HG02610 (cell line): ENCODE measurements around the gene PSMA7.
"Not testable (repeated sequence)": the region's sequence is repeated elsewhere in the genome, so short reads cannot be mapped to it uniquely, and the experiment has no call there.

ENCODE experiments used
- ATAC-seq: cut with Tn5 transposase; IDR thresholded peaks from one replicate; pipeline ENCODE4 v1.9.1; 2021; ENCODE audit warnings: mild to moderate bottlenecking, moderate library complexity; ENCODE audit not compliant: unreplicated experiment

Gene PSMA7

DNA sequence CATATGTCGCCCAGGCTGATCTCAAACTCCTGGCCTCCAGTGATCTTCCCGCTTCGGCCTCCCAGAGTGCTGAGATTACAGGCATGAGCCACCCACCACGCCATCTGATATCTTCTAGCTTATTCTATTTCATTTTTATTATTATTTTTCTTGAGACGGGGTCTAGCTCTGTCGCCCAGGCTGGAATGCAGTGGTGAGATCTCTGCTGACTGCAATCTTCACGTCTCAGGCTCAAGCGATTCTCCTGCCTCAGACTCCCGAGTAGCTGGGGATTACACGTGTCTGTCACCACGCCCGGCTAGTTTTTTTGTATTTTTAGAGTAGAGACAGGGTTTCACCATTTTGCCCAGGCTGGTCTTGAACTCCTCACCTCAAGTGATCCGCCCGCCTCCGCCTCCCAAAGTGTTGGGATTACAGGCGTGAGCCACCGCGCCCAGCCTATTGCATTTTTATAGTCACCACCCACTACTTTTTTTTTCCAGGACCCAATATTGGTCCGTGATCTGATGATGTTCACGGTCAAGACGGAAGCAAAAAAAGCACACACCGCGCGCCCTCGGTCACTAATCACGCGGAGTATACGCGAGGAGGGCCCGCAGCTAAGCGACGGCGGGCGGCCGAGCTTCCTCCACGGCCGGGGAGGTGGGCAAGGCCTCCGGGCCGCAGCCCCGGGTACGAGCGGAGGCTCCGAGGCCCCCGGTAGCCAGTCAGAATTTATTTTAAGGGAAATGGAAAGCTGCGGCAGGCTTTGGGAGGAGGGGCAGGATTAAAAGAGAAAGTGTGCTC, 22.0 kb downstream of the PSMA7 start:
- ATAC-seq = peak; percentile 2

DNA sequence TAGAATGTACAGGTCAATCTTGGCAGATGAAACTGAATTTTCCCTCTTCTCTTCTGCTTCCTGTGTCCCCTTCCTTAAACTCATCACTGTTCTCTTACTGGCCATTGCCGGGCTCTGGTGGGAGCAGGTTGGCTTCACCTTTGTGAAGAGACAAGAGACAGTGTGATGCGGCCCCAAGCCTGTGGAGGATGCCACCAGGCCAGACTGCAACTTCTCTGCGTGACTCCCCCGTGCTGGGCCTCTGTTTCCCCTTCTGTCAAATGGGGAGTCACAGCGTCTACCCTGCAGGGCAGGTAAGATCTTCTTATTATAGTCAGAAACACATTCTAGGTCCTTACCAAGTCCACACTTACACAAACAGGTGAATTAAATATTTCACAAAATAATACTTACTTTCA, 22.8 kb downstream of the PSMA7 start:
- ATAC-seq = no peak

DNA sequence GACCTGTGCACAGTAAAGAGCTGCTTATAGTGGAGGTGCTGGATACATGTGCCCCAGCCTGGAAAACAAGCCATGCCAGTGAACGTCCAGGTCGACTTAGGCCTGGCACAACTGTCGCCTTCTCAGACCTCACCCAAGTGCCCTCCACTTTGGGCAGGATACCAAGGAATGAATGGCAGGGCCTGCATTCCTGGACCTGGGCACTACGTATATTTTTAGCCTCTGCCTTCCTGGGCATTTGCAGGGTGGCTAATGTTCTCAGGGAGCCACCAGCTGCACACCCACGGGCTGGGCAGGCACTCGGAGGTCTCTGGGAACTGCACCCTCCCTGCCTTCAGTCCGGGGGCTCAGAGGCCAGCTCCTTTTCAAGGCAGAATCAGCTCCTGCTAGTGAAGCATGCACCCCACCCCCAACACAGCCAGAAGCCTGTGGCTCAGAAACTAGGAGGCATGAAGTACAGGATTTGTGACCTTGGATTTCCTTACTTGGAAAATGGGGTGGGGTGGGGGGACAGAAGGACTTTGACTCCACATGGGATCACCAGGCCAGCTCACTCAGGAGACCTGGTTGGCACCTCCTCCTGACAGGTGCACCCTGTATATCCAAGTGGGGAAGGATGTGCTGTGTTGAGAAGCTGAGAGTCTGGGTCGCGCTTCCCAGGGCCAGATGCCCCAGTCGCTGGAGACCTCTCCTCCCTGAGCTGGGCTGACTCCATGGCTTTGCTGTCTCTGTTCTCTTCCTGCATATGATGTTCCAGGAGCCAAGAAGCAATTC, 23.4 kb downstream of the PSMA7 start:
- no peak for ATAC-seq

DNA sequence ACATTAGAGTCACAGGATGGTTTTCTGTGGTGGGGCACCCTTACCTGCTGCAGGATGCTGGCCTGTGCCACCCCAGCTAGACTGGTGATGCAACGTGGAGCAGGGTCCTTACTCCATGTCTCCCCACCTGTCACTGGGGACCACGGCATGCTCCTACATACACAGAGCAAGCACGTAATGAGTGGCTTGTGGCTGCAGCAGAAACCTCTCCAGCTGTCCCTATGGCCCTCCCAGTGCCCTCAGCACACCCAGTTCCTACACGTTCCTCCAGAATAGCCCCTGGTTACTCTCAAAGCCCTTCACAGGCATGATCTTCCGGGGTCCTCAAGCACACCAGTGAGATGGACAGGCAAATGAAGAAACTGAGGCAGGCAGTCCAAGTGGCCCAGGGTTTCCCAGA, 24.1 kb downstream of the PSMA7 start:
- ATAC-seq = no peak

DNA sequence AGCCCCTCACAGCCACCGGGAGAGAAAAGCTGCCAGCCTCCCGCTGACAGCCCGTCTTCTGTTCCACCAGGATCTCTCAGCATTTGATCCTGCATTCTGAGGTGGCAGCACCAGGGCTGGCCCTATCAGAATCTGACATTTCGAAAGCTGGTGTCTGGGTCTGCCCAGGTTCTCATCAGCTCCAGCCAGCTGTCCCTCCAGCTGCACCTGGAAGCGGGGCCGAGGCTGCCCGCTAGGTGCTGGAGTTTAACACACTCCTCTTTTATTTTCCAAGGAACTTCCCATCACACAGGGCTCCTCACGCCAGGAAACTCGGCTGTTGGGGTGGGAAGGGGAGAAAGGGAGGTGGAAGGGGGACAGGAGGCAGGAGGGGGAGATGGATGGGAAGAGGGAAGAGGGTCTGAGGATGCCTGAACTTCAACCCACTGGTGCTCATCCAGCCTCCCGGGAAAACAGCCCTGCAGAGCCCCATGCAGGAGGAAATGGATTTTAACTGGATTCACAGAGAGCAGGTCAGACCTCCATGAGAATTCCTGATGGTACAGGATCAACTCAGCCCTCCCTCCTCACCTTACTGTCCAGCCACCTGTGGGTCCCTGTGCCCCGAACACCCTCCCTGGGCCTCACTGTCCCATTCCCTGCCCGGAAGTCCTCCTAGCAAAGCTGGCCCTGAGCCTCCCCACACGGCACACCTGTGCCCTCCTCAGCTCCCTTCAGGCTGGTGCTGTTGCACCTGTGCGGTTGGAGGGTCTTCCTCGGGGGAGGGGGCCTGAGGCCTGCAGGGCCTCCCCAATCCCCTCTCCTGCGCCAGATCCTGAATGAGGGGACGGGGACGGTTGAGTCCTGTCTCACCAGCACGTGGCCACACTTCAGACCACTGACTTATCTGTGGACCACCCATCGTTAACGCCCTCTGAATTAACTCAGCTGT, 24.8 kb downstream of the PSMA7 start:
- ATAC-seq = no peak

DNA sequence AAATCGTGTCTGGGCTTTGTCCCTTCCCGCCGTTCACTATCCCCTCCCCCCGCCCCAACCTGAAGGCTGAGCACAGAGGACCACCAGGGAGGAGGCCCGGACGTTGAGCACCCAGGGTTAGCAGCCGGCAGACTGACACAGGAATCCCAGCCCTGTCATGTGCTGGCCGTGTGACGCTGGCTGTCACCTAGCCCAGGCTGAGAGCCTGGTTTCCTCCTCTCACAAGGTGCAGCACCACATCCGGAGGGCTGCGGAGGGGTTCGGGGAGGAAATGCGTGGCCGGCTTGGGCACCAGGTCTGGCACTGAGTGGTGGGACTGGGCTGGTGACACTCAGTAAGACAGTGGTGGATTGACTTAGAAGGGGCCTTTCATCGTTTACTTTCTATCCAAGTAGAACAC, 25.5 kb downstream of the PSMA7 start:
- ATAC-seq = no peak

DNA sequence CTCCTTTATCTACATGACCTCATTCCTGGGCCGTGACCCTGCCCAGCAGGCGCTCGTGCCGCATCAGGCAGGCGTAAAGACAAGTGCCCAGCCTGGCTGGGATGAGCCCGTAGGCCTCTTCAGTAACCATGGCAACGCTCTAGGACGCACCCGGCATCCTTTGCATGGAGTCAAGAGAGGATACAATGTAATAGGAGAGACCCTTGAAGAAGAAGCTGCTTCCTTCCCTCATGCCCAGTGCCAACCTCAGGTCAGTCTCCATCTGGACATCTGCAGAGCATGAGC, 25.9 kb downstream of the PSMA7 start:
- no peak for ATAC-seq

DNA sequence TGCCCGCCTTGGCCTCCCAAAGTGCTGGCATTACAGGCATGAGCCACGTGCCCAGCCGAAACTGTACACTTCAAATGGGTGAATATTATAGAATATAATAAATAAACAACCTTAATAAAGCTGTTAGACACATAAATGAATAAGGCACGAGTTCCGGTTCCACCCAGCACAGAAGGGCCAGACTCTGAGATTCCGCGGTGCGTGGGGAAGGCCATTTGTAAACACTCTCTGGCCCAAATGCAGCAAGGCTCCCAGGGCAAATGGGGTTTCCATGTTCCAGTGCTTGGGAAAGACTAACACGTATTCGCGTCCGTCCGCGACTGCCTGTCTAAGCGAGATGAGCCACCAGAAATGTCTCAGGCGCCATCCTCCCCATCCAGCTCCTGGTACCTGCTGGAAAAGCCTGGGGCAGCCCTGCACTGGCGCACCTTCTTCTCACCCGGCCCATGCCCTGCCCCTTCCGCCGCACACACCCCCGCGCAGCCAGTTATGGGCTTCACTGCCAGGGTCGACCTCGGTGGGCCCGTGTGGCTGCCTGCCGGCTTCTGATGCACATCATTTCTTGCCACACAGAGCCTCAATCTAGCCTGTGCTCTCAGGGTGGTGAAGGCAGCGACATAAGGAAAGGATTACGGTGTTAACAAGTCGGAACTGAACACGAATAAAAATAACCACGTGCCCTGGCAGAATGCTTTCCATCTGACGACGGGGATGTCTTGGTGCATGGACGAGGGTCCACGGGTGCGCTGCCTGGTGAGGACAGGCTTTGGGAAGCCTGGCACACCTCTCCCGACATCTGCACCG, 26.4 kb downstream of the PSMA7 start:
- ATAC-seq = no peak

DNA sequence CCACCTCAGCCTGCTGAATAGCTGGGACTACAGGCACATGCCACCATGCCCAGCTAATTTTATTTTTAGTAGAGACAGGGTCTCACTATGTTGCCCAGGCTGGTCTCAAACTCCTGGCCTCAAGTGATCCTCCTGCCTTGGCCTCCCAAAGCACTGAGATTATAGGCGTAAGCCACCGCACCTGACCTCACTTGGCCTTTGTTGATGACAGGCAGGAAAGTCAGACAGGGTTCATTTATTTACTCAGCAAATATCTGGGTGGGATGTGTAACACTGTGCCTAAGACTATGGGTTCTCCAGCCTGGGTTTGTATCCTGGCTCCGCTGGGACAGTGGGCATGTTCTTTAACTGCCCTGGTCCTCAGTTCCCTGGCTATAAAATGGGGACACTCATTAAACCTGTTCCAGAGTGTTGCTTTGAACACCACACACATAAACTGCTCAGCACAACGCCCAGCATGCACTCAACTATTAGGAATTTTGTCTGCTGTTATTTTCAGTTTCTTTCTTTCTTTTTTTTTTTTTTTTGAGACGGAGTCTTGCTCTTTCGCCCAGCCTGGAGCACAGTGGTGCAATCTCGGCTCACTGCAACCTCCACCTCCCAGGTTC, 27.3 kb downstream of the PSMA7 start:
- ATAC-seq = not testable (repeated sequence)

DNA sequence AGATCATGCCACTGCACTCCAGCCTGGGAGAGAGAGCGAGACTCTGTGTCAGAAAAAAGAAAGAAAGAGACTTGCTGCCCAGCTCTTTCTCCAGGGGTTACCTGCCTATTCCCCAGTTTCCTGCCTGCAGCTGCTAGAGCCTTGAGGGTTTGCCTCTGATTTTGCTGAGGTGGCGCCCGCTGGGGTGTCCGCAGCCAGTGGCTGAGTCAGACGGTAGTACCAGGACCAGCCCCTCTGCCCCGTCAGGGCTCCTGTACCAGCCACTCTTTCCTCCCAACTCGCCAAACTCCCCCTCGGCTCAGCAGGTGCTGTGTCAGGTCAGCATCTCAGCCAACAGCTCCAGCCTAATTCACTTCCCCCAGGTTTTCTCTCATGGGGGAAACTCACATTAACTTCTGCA, 28.3 kb downstream of the PSMA7 start:
- no peak for ATAC-seq

DNA sequence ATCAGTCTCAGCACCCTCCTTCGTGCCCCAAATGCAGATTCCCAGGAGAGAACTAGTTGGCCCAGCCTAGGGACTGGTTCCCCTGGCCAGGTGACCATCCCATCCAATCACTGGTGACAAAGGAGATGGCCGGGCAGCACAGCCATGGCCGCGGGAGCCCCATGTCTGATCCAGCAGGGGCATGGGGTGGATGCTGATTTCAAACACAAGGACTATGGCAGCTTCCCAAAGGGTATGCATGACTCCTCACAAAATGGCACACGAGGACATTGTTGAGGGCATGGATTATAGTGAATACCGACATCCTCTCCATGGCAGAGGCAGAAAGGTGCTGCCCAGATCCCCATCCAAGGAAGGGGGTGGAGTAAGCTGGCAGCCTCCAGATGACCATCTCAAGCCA, 30.8 kb downstream of the PSMA7 start:
- no peak for ATAC-seq

DNA sequence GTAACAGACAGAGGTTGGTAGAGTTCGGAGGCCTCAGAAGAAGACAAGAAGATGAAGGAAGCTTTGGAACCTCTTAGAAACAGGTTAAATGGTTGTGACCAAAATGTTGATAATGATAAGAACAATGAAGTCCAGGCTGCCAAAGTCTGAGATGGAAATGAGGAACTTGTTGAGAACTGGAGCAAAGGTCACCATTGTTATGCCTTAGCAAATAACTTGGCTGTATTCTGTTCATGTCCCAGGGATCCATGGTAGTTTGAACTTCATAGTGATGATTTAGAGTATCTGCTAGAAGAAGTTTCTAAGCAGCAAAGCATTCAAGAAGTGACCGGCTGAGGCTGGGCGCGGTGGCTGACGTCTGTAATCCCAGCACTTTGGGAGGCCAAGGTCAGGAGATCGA, 32.0 kb downstream of the PSMA7 start:
- no peak for ATAC-seq

DNA sequence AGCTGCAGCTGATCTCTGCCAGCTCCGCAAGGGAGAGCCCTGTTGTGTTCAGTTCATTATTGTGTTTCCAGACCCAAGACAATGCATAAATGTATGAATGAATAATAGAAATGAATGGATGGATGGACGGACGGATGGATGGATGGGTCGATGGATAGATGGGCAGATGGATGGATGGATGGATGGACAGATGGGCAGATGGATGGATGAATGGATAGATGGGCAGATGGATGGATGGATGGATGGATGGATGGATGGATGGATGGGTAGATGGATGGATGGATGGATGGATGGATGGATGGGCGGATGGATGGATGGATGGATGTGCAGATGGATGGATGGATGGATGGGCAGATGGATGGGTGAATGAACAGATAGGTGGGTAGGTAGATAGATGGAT, 37.6 kb downstream of the PSMA7 start:
- ATAC-seq = no peak

DNA sequence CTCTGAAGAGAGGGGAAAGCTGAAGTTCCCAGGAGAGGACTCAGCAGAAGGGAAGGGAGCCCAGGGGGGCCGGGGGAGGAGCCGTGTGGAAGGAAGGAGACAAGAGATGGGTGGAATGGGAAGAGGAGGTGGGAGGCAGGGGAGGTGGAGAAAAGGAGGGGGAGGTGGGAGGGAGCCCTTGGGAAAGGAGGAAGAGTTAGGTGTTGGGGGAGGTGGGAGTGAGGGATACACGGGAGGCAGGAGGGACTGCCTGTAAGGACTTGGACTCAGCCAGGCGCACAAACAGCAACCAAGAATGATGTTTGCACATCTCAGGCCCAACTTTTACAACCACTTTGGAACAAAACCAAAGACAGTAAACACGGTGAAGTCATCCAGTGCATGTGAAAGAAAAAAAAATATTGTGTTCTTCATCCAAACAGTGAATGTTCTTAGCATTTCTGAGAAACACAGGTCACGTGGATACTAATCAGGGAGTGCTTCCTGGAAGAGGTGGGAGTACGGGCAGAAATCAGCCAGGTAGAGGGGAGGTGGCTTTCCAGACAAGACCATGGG, 38.3 kb downstream of the PSMA7 start:
- ATAC-seq = no peak

DNA sequence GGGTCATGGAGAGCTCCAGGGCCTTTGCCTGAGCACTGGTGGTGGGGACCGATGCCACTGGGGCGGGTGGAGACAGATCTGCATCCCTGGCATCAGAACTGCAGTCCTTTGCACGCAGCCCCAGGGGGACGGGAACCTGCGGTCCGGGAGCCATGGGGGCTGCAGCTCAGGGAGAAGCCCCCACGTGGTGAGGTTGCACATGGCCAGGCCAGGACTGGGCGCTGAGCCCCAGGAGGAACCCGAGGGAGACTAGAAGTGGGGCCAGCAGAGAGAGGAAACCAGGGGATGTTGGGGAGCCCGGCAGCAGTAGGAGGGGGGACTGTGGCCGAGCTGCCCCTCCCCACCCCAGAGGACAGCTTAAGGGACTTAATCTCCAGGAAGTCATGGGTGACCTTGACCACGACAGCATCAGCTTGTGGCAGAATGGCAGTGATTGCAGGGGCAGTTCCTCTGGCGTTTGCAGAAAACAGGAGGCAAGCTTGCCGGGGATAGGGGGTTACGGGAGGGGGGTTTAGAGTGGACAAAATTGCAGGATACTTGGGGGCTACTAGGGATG, 38.9 kb downstream of the PSMA7 start:
- no peak for ATAC-seq

DNA sequence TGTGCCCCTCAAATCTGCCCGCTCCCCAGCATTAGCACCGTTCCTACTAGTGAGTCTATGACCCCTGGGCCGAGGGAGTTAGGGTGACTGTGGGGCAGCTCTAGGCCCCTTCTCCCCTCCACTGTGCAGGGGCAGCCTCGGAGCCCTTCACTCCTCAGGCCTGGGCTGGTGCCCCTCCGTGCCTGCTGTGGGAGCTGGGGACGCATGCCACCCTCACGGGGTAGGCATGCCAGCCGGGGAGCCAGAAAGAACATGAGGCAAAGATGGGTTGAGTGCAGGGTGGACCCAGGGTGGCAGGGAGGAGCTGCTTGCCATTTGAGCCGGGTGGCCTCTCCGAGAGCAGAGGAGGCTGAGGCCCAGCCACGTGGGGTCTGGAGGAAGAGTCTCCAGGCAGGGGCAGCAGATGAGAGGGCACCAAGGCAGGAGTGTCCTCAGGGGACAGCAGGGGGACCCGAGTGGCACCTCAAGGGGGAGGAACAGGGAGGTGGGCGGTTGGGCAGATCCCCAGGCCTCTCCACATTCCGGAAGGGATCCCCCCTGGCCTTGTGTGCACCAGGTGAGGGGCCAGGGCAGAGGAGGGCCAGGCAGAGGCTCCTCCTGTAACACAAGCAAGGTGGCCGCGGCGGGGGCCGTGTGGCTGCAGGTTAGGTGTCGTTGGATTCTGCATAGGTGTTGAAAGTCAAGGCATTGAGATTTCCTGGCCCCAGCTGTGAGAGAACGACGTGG, 39.5 kb downstream of the PSMA7 start:
- ATAC-seq = no peak

DNA sequence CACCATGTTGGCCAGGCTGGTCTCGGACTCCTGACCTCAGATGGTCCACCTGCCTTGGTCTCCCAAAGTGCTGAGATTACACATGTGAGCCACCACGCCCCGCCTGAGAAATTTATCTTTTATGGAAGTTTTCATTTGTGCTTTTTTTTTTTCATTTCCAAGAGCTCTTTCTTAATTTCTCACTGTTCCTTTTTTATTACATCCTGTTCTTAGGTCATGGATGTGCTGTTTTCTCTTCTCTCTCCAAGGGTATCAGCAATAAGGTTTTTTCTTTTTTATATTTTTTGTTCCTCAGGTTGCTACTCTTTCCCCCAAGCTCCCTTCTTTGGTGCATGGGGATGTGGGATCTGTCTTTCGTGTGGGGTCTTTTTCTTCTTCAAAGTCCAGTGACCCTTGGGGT, 42.1 kb downstream of the PSMA7 start:
- ATAC-seq = no peak

DNA sequence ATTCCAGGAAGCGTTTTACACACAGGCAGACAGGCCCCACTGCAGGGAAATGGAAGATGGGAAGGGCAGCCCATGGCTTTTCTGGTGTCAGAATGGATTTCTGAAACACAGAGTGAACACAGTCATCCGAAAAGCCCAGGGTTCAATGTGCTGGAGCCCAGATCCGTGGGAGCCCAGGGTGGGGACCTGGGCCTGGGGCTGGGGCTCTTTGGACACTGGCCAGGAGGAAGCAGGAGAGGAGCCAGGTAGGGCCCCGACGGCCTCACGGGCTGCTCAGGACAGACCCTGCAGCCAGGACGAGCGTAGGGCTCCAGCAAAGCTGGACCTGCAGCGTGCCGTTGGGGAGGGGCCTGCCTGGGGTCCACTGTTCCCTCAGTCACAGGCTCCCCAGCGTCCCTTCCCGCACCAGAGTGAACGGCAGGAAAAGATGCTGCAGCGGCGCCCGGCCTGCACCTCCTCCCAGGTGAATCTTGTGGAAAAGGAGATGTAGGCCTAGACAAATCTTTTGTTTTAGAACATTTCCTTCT, 45.2 kb downstream of the PSMA7 start:
- no peak for ATAC-seq
